Fibroblast of villous mesenchyme (primary cell): ENCODE measurements around the gene RNF130. TPM values are rescaled to one million over a fixed set of nuclear protein-coding genes. Genes with fewer than 3 reads are reported as not detected.
A peak's percentile ranks its signal among the peaks of the same experiment; 100 is the strongest.

ENCODE experiments used
- DNase-seq: peaks from one replicate; pipeline ENCODE4 v3.0.0-alpha.2; 2010; ENCODE audit warnings: low read depth
- H3K4me3 ChIP-seq: 2 replicates; pipeline ENCODE4 v1.5.1; 2011; ENCODE audit warnings: low read depth, mild to moderate bottlenecking, low read length
- CTCF ChIP-seq: IDR thresholded peaks from 2 replicates; pipeline ENCODE4 v1.5.1; 2012; ENCODE audit warnings: low read depth, mild to moderate bottlenecking, low read length; ENCODE audit not compliant: insufficient read depth
- total RNA-seq: library from RNA; depleted of rRNA; stranded (reverse); fragments of >200 nt; gene quantifications from 2 replicates; pipeline ENCODE4 v1.2.3, GENCODE V29; 2012

Gene RNF130
- total RNA-seq, 1 donor: 12.1 TPM

- no peak overlapping the region for H3K4me3 ChIP-seq
- no peak for DNase-seq
- no peak for TF ChIP-seq CTCF
Measured at GRCh38 chr5:180050121-180050940, 21.2 kb downstream of the RNF130 start.

GRCh38 chr5:180049185-180049548, 22.4 kb downstream of the RNF130 start:
- TF ChIP-seq CTCF: no peak
- no peak overlapping the region for H3K4me3 ChIP-seq
- DNase-seq: no peak

GRCh38 chr5:180047667-180048066, 23.9 kb downstream of the RNF130 start:
- TF ChIP-seq CTCF: no peak
- no peak overlapping the region for H3K4me3 ChIP-seq
- peak; percentile 30 for DNase-seq

- no peak overlapping the region for H3K4me3 ChIP-seq
- DNase-seq: no peak
- no peak for TF ChIP-seq CTCF
Measured at GRCh38 chr5:180046656-180047055, 24.9 kb downstream of the RNF130 start.

GRCh38 chr5:180045889-180046499, 25.6 kb downstream of the RNF130 start:
- no peak overlapping the region for H3K4me3 ChIP-seq
- DNase-seq: no peak
- no peak for TF ChIP-seq CTCF

GRCh38 chr5:180043377-180043776, 28.2 kb downstream of the RNF130 start:
- TF ChIP-seq CTCF: no peak
- no peak for DNase-seq
- no peak overlapping the region for H3K4me3 ChIP-seq
